Activated effector memory CD4-positive, alpha-beta T cell treated with anti-CD3 and anti-CD28 coated beads, Interleukin-2, amount 50 U/mL, for 16 hours (primary cell): Measurements from ENCODE around the gene ARRDC4.

ENCODE experiments used
- DNase-seq: peaks from one replicate; pipeline ENCODE4 v3.0.0-alpha.2; 2020

Gene ARRDC4, protein sequence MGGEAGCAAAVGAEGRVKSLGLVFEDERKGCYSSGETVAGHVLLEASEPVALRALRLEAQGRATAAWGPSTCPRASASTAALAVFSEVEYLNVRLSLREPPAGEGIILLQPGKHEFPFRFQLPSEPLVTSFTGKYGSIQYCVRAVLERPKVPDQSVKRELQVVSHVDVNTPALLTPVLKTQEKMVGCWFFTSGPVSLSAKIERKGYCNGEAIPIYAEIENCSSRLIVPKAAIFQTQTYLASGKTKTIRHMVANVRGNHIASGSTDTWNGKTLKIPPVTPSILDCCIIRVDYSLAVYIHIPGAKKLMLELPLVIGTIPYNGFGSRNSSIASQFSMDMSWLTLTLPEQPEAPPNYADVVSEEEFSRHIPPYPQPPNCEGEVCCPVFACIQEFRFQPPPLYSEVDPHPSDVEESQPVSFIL

DNA sequence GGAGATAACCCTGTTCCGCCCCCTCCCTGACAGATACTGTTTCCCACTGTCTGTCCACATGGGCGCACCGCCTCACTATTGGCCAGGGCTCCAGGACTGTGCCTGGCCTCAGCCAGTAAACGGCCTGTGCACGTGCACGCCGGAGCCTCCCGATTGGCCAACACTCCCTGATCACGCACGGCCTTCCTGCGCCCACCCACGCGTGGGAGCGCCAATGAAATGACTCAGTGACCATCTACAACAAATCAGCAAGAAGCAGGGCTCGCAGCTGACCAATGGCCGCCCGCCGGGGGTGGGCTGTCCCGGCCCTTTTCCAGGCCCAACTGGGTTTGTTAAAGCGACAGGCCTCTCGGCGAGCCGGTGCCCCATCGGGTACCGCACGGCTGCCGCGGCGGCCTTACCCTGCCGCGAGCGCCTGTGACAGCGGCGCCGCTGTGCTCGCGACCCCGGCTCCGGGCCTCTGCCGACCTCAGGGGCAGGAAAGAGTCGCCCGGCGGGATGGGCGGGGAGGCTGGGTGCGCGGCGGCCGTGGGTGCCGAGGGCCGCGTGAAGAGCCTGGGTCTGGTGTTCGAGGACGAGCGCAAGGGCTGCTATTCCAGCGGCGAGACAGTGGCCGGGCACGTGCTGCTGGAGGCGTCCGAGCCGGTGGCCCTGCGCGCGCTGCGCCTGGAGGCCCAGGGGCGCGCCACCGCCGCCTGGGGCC is at the start of gene ARRDC4:
TSS of gene ARRDC4 (plus strand) at position 340 of the 703 bp plus-strand sequence. CDS start at position 499, 159 bp downstream.
- DNase-seq = peak; percentile 97

DNA sequence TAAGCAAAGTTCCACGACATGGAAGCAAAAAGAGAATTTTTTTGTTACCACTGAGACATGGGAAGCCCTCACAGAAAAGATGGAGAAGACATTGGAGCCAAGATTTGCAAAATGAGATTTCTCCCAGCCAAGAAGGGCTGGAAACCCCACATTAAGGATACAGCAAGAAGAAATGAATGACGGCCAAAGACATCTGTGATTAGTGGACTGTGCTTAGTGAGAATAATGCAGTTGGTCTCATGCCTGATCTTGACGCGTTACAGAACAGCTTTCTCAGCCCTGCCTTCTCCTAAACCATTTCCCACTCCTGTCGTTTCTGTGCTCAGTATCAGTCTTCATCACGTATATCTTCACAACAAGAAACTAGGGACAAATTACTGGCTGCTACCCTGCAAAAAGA is 45.8 kb upstream of the ARRDC4 start:
- no peak for DNase-seq

DNA sequence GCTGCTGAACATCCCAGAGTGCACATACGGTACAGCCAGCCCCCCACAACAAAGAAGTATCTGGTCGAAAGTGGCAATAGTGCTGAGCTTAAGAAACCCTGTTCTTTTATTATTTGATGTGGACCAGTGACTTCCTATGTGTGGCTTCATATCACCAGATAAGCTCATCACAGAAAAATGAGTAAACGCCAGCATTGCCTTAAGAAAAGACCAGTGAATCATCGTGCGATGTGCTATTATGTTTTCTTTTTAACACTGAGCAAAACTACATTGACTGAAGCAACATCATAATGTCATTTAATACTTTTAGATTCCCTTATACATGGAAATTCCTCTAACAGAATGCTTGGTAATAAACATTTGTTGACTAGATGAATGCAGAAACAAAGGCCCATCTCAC is 45.2 kb upstream of the ARRDC4 start:
- DNase-seq = no peak

DNA sequence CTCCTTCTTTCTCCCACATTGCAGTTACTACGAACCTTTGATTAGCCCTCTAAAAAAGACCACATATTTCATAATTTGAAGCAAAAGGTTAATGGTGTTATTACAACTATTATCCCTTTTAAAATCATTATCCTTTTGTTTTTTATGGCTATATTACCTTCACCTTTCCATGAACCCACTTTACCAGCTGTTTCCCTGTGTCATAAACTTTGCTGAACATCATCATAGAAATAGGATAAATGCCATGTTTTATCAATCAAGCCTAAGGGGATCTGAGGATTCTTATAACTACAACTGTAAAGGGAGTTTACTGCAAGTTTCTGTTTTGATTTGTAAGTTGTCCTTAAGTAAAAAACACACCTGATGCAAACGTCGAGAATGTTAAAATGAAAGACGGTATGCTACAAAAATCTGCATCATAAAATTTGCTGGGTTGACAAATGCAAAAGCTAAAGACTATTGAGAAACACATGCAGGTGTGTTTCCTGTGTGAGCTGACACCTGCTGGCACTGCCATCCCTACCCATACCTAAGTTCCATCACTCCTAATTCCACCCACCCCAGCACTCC is 39.1 kb upstream of the ARRDC4 start:
- DNase-seq = no peak

DNA sequence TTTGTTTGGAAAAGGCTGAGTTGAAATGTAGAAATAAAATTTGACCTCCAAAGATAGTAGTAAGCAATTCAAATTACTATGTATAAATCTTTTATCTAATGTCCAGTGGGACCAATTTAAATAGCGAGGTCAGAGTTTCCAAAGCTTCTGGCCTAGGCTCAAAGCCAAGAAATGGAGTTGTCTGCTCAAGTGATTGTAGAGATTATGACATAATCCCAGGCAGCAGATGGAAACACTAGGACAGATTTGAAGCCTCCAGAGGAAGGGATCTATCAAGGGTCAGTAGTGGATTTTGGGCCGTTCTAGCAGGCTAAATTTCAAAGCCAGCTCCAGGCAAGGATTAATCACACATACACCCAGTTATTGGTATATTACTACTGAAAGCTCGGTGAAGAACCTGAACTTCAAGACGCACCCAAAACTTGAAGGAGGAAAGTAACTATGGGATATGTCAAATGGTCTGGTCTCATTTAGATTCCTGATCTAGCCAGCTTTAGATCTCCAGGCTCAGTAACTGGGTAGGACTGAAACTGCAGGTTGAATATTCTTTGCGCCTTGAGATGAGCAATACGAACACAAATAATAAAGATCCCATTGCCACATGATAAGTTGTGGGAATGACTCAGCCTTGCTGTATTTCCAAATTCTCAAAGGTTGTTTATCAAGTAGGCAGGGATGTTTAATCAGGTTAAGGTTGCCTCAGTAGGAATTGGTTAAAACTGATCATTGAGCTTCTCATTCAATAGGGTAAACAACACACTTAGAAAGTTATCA is 30.9 kb upstream of the ARRDC4 start:
- no peak for DNase-seq

DNA sequence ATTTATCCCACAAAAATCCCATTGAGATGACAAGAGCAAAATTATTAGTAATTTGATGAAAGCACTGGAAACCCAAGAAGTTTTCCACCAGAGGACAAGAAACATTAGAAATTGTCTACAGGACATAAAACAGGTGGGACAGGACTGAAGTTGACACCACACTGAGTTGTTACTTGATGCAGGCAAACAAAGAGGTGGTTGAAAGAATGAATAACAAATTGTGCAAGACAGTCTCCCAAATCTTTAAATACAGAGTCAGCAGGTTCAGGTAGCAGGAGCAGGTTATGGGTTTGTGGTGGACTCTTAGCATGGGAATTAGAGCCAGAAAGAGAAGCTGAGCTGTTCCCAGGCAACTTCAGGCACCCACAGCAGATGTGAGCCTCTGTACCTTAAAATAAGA is 30.3 kb upstream of the ARRDC4 start:
- no peak for DNase-seq

DNA sequence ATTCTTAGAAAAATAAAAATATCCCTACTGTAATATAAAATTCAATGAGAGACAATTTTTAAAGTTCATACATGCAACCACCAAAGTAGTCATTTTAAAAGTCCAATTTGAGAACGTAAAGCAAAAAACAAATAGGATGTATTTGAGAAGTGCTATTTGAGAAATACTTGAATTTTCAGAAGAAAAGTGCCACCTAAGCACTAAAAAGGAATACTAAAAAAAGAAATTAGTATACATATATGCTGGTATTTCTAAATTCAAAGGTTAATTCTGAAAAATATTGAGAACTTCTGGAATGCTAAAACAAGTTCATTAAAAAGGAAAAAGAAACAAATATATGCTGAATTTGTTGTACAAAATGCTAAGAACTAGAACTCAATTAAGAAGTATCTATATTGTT is 29.2 kb upstream of the ARRDC4 start:
- no peak for DNase-seq

DNA sequence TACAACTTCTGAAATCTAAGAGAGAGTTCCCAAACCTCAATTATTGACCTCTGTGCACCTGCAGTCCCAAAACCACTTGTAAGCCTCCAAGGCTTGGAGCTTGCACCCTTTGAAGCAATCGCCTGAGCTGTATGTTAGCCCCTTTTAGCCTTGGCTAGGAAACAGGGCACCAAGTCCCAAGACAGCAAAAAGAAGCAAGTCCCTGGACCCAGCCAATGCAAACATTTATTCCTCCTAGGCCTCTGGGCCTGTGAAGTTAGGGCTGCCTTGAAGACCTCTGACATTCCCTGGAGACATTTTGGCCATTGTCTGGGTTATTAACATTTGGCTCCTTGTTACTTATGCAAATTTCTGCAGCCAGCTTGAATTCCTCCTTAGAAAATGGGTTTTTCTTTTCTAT is 26.9 kb upstream of the ARRDC4 start:
- DNase-seq = no peak

DNA sequence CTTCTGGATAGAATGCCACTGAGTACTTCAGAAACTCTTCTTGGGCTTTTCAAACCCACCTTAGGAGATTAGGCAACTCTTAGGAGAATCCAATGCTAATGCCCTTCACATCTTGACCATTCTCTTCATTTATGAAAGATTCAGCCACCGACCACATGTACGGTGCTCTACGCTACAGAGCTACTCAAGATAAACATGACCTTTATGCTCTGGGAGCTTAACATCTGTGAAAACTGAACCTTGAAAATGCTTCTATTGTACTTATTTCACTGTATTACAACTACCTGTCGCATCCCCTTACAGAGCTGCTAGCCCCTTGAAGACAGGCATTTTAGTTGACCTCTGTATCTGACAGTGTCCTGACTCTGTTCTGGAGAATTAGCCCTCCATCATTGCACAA is 19.5 kb upstream of the ARRDC4 start:
- no peak for DNase-seq

DNA sequence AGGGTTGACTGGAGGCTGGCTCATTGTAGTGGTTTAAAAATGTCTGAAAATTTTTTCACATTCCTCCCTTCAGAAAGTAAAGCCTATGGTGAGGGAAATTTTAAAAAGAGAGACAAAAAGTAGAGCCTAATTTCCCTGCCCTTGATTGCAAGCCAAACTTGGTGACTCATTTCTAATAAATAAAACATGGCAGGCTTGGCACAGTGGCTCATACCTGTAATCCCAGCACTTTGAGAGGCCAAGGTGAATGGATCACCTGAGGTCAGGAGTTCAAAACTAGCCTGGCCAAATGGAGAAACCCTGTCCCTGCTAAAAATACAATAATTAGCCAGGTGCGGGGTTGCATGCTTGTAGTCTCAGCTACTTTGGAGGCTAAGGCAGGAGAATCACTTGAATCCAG is 18.9 kb upstream of the ARRDC4 start:
- DNase-seq = no peak

DNA sequence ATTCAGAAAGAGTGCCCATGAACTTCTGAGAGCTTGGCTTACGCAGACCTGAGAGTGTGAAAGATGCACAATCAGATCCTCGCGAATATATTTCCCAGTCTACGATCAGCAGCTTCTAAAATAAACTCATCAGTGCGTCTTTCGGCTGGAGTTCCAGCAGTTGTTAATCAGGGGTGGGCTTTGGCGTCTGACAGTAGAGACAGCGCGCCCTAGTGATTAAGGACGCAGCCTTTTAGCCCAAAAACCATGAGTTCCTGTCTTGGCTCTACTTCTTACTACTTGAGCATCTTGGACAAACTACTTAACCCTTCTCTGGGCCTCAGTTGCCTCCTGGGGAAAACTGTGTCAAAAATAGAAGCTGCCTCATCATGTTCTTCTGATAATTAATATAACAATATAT is 15.8 kb upstream of the ARRDC4 start:
- DNase-seq = no peak

DNA sequence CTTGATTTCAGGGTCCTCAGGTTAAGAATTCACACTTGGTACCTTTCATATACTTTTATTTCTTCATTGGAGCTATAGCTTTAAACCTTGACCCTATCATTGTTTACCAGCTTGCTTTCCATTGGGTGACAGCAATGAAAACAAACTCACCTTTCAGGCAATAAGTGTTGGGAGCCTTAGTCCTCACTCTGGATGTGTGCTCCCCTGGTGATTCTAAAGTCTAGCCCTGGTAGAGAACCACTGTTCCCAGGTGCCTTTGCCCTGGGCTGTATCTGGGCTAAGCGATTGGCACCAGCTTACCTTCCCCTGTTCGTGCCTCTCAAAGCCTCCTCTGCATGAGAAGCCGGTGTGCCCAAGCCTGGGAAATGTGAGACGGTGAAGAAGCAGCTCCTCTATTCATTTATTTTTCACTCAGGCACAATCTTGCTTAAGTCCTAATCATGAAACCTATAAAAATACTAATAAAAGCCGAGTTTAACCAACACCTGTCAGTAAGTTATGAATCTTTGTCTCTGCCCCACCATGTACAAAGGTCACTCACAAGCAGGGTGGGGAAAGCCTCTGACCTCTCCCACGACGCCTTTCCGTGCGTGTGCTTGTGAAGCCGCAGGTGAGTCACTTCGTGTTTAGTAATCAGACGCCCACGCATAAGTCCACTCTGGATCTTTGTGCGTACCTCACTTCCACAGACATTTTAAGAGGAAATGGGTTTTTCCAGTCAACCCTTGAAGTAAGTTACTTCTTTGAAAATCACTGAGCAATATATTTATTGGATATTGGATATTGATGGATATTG is 12.8 kb upstream of the ARRDC4 start:
- DNase-seq = no peak

DNA sequence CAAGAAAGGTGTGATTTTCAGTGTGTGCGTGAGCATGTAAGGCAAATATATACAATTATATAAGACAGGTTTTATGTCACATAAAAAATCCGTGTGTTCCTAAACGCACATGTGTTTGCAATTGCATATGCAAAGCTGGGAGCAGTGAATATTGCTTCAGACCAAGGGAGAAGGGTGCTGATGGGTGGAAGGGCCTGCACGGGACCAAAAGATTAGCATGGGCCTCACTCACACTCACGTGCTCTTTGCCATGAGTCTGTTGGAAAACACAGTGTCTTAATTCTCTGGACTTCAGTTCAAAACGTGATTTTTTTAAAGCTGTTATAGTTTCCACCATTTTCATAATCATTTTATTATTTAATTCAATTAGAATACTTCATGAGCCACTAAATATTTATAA is 7.2 kb upstream of the ARRDC4 start:
- no peak for DNase-seq

DNA sequence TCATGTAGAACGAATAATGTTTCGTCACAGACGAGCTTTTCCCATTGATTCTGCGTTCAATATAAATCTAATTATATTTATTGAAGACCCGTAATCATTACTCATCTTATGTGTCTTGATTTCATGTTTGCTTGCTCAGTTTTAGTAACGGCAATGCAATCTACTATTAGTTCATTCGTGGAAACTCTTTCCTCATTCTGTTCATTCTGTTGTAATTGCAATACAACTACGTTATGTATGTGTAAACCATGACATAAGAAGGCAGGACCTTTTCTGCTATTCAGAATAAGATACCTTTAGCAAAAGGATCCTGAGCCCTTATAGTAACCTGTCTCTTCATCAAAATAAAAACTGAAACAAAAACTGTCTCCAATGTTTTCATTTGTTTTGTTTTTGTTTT is 6.8 kb upstream of the ARRDC4 start:
- DNase-seq = no peak

DNA sequence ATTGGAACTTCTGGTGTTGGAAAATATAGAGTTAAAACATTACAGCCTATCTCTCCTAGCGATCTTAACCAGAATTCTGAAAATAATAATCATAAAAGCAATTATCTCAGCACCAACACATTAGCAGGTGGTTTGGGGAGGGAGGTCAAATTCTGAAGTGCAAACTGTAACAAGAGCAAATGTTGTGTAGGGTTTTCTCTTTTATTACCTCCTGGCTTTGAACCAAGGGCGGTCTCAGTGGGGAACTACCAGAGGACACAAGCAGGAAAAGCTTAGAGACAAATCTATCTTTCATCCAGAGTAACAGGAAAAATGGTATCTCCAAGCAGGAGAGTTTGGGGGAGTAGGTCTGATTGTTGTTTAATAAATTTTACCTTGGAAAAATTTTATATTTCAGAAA is 5.5 kb upstream of the ARRDC4 start:
- no peak for DNase-seq

DNA sequence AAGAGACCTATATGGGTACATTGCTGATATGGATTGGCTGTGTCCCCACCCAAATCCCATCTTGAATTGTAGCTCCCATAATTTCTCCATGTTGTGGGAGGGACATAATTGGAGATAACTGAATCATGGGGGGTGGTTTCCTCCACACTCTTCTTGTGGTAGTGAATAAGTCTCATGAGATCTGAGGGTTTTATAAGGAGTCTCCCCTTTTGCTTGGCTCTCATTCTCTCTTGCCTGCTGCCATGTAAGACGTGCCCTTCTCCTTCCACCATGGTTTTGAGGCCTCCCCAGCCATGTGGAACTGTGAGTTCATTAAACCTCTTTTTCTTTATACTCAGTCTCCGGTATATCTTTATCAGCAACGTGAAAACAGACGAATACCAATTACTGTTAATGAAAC is 5.0 kb upstream of the ARRDC4 start:
- no peak for DNase-seq

DNA sequence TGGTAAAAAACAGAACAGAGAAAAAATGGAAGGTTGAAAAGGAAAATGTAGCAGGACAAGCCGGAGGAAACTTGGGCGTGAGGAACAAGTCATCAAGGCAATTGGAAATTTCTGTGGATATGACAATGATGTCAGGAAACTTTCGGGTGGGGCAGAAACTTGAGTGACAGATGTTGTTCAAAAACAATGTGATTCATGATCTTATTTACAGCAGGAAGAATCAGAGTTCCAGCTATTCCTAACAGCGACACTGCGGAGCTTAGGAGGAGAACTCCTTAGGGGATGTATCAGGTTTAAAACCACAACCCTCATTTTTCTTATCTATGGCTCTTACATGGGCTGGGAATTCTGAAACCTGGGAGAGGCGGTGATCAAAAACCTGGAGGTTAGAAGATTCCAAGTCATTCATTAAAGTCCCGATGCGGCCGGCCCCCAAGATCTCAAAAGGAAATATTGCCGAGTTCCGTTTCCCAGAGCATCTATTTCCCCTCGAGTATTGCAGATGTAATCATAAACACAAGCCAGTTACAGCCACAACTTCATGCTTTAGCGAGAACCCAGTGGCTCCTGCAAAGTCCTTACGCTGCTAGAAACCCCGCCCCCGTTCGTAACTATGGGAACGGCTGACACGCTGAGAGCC is 659 bp upstream of the ARRDC4 start:
- no peak for DNase-seq

DNA sequence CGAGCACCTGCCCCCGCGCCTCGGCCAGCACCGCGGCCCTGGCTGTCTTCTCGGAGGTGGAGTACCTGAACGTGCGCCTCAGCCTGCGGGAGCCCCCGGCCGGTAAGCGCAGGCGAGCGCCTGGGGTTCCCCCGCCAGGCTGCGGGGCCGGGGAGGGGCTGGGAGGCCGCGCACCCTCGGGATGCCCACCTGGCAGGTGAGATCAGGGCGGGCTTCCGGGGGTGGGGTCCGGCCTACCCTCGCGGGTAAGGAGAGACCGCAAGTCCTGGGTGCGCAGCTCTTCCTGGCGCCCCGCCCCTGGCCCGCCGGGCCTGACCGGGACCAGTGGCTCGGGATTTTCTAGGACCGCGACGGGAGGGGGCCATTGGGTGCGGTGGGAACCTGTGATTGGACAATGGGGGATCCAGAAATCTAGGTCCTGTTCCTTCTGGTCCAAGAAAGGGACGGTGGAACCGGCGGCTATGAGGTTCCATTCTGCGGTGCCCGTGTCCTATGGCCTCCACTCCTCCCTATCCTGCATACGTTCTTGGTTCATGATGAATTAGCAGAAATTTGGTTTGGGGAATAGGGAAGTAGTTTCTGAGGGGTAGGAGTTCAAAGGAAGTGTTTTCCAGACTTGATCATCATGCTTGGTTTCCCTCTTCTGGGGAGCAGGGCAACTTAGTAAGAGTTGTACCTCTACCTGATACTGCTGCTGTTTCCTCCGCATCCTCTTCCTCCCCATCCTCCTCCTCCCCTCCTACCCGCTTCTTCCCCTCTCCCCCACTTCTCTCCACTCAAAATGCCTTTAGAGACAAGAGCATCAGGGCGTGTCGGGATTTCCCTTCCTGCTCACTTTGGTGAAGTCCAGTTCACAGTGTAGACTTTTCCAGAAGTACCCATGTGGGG is 808 bp downstream of the ARRDC4 start:
- DNase-seq = peak; percentile 67

DNA sequence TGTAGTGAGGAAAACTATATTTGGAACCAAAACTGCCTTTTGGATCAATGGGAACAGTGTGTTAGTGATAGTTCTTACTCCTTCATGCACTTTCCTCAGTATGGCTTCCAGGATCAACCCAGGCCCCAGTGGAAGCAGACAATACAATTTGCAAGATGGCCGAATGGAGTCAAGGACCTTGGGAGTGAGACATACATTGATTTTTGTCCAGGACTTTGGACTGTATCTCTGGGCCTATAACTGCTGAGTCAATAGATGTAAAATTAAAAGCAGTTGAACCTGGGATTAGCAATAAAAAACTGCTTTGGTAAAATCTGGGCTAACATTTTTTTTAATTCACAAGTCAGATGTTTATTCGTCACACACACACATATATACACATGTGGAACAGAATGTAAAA is 1.8 kb downstream of the ARRDC4 start:
- DNase-seq = no peak

DNA sequence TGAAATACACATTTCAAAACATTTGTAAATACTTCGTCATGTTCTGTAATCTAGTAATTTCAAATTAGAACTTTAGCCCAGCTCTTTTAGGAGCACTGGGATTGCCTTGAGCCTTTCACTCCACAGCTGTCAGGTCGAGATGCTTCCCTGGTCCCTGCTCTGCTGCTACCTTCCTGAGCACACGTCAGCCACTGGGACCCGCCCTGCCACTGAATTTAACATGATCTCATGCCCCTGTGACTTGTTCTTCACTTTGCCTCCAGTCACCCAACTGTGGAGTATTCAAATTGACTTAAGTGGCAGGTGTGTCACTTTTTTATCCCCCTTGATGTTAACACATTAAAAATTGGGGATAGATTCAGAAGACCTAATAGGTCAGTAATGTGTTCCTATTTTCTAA is 3.3 kb downstream of the ARRDC4 start:
- no peak for DNase-seq

DNA sequence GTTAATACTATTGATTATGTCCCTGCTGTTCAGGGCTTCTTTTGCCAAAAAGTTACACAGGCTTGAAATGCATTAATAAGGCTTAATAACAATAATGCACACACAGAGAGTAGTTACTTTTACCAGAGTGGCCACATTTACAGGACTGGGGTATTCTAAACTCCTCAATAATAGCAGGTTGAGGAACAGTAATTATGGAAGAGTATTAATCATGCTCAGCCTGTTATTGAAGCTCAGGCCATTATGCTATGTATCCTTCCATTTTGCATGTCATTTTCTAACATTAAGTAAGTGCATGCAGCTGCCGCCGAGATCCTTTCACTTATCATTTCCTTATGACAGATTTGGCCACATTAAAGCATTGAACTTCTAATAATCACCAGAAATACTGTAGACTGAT is 5.7 kb downstream of the ARRDC4 start:
- no peak for DNase-seq
